Uterus (tissue), 2 donors: Measurements from ENCODE around the gene ZNF862.

Source experiments
- CTCF ChIP-seq, 4 experiments: fragments of 200-600 bp in 2 of 4; fragments of 450-650 bp in 2 of 4; sonication (generic) in 2 of 4; IDR thresholded peaks; one replicate each; pipeline ENCODE4 v1.5.1; 2016 to 2019; ENCODE audit warnings: antibody characterized with exemption in 4 of 4, mild to moderate bottlenecking in 2 of 4, moderate library complexity in 1 of 4
- POLR2A ChIP-seq, 2 donors: fragments of 450-650 bp; IDR thresholded peaks; one replicate each; pipeline ENCODE4 v1.6.1; 2016; ENCODE audit warnings: antibody characterized with exemption in 2 of 2, mild to moderate bottlenecking in 1 of 2, moderate library complexity in 1 of 2

- no peak for TF ChIP-seq CTCF (IDR thresholded peaks at IDR 0.05)
- TF ChIP-seq POLR2A (IDR thresholded peaks at IDR 0.05): no peak
Observed at GRCh38 chr7:149850007-149850594, 11.9 kb downstream of the ZNF862 start.
